Effector memory CD4-positive, alpha-beta T cell (primary cell): Measurements from ENCODE around the gene FIS1.
A peak's percentile ranks its signal among the peaks of the same experiment; 100 is the strongest.
"Not testable (repeated sequence)": the region's sequence is repeated elsewhere in the genome, so short reads cannot be mapped to it uniquely, and the experiment has no call there.

Experiments used
- DNase-seq, 3 donors: peaks; one replicate each; pipeline ENCODE4 v3.0.0-alpha.2; 2020
- H3K27ac ChIP-seq: 2 replicates; pipeline ENCODE4 v1.7.0; 2013; ENCODE audit warnings: mild to moderate bottlenecking, low read length, moderate library complexity; ENCODE audit not compliant: insufficient read depth, poor library complexity, severe bottlenecking
- H3K27me3 ChIP-seq: replicated peaks from 2 replicates; pipeline ENCODE4 v1.7.0; 2013; ENCODE audit warnings: mild to moderate bottlenecking, low read length; ENCODE audit not compliant: insufficient read depth, control insufficient read depth, poor library complexity, severe bottlenecking
- H3K36me3 ChIP-seq: 2 replicates; pipeline ENCODE4 v1.7.0; 2013; ENCODE audit warnings: mild to moderate bottlenecking, low read length, moderate library complexity; ENCODE audit not compliant: control insufficient read depth, insufficient read depth
- H3K4me1 ChIP-seq: 2 replicates; pipeline ENCODE4 v1.7.0; 2013; ENCODE audit warnings: low read length, mild to moderate bottlenecking; ENCODE audit not compliant: control insufficient read depth, insufficient read depth, poor library complexity, severe bottlenecking
- H3K4me3 ChIP-seq: 2 replicates; pipeline ENCODE4 v1.7.0; 2013; ENCODE audit warnings: low read length, low read depth, mild to moderate bottlenecking; ENCODE audit not compliant: insufficient read depth, poor library complexity, severe bottlenecking
- H3K9me3 ChIP-seq: 2 replicates; pipeline ENCODE4 v1.7.0; 2013; ENCODE audit warnings: mild to moderate bottlenecking, low read length, moderate library complexity; ENCODE audit not compliant: control insufficient read depth

FIS1 gene

GRCh38 chr7:101258243-101258731 is 13.4 kb upstream of the FIS1 start:
- no peaks in the 10 kb centered on the region for H3K9me3 ChIP-seq
- no peak overlapping the region for H3K4me3 ChIP-seq
- no peaks in the 10 kb centered on the region for H3K4me1 ChIP-seq
- no peak overlapping the region for H3K27ac ChIP-seq
- no peak for DNase-seq
- H3K27me3 ChIP-seq, result no peaks in the 10 kb centered on the region
- no peaks in the 10 kb centered on the region for H3K36me3 ChIP-seq

GRCh38 chr7:101255796-101256195 is 10.9 kb upstream of the FIS1 start:
- Histone ChIP-seq H3K36me3 (no peaks in the 10 kb centered on the region), H3K9me3 (no peaks in the 10 kb centered on the region), H3K4me3 (no peak overlapping the region), H3K27me3 (no peaks in the 10 kb centered on the region), H3K4me1 (peaks cover 8% of the 10 kb centered on the region), H3K27ac (no peak overlapping the region)
- no peak for DNase-seq

- not testable (repeated sequence) for DNase-seq, H3K27ac ChIP-seq, H3K36me3 ChIP-seq, H3K9me3 ChIP-seq, H3K4me3 ChIP-seq, H3K27me3 ChIP-seq
- peaks cover 13% of the 10 kb centered on the region for H3K4me1 ChIP-seq
Measured at GRCh38 chr7:101253199-101253598, 8.3 kb upstream of the FIS1 start.

GRCh38 chr7:101251871-101252659 is 7.2 kb upstream of the FIS1 start:
- H3K4me1 ChIP-seq, result peaks cover 13% of the 10 kb centered on the region
- H3K9me3 ChIP-seq, result no peaks in the 10 kb centered on the region
- H3K4me3 ChIP-seq, result peak overlapping the region; percentile 91

GRCh38 chr7:101250324-101250723 is 5.4 kb upstream of the FIS1 start:
- no peaks in the 10 kb centered on the region for H3K27me3 ChIP-seq
- no peaks in the 10 kb centered on the region for H3K36me3 ChIP-seq
- no peaks in the 10 kb centered on the region for H3K9me3 ChIP-seq
- peaks cover 16% of the 10 kb centered on the region for H3K4me1 ChIP-seq
- DNase-seq, result no peak
- H3K4me3 ChIP-seq, result no peak overlapping the region
- H3K27ac ChIP-seq, result no peak overlapping the region

More at GRCh38 chr7:101251871-101252659, 7.2 kb upstream of the FIS1 start:
- Histone ChIP-seq H3K27ac (peak overlapping the region; percentile 85), H3K36me3 (no peaks in the 10 kb centered on the region), H3K27me3 (no peaks in the 10 kb centered on the region)
- peak; percentile 91 to 97 (median 97) for DNase-seq

GRCh38 chr7:101248276-101248675 is 3.4 kb upstream of the FIS1 start:
- no peak for DNase-seq
- Histone ChIP-seq H3K27ac (no peak overlapping the region), H3K4me1 (peaks cover 26% of the 10 kb centered on the region), H3K27me3 (no peaks in the 10 kb centered on the region), H3K36me3 (no peaks in the 10 kb centered on the region), H3K9me3 (no peaks in the 10 kb centered on the region), H3K4me3 (no peak overlapping the region)

- no peak for DNase-seq
- Histone ChIP-seq H3K36me3 (peaks cover 9% of the 10 kb centered on the region), H3K4me1 (peaks cover 13% of the 10 kb centered on the region), H3K4me3 (peak overlapping the region; percentile 74), H3K27me3 (no peaks in the 10 kb centered on the region), H3K27ac (peak overlapping the region; percentile 80), H3K9me3 (no peaks in the 10 kb centered on the region)
Measured at GRCh38 chr7:101245147-101245668, 327 bp upstream of the FIS1 start.

- Histone ChIP-seq H3K27me3 (no peaks in the 10 kb centered on the region), H3K4me3 (peak overlapping the region; percentile 74), H3K4me1 (peaks cover 13% of the 10 kb centered on the region), H3K27ac (peak overlapping the region; percentile 80), H3K36me3 (peaks cover 22% of the 10 kb centered on the region), H3K9me3 (no peaks in the 10 kb centered on the region)
- no peak for DNase-seq
Measured at GRCh38 chr7:101243646-101244374, 1.1 kb downstream of the FIS1 start.

- H3K9me3 ChIP-seq, result no peaks in the 10 kb centered on the region
- no peak overlapping the region for H3K4me3 ChIP-seq
- peaks cover 13% of the 10 kb centered on the region for H3K4me1 ChIP-seq
- peaks cover 38% of the 10 kb centered on the region for H3K36me3 ChIP-seq
- no peak overlapping the region for H3K27ac ChIP-seq
- H3K27me3 ChIP-seq, result no peaks in the 10 kb centered on the region
- no peak for DNase-seq
Measured at GRCh38 chr7:101241443-101242349, 3.2 kb downstream of the FIS1 start.
